Panc1 (cell line): Measurements from ENCODE around the gene PNPLA8.

ENCODE experiments used
- POLR2AphosphoS5 ChIP-seq: IDR thresholded peaks from 2 replicates; pipeline ENCODE4 v1.6.1; 2012; ENCODE audit warnings: mild to moderate bottlenecking, low read depth, low read length, moderate library complexity
- TCF7L2 ChIP-seq: IDR thresholded peaks from 2 replicates; pipeline ENCODE4 v1.6.1; 2011; ENCODE audit warnings: mild to moderate bottlenecking, low read depth, low read length, inconsistent platforms
- TF ChIP-seq, protein P1 (sequence below): fragments of 450-650 bp; IDR thresholded peaks from 2 replicates; pipeline ENCODE4 v1.5.1; 2017; ENCODE audit warnings: mild to moderate bottlenecking
- TF ChIP-seq, protein P2 (sequence below), 2 experiments: IDR thresholded peaks; 2 replicates each; pipeline ENCODE4 v1.6.1; 2011 to 2012; ENCODE audit warnings: low read depth in 2 of 2, control low read depth in 1 of 2, low read length in 1 of 2, mild to moderate bottlenecking in 1 of 2, moderate library complexity in 1 of 2; ENCODE audit not compliant: insufficient read depth in 1 of 2

DNA sequence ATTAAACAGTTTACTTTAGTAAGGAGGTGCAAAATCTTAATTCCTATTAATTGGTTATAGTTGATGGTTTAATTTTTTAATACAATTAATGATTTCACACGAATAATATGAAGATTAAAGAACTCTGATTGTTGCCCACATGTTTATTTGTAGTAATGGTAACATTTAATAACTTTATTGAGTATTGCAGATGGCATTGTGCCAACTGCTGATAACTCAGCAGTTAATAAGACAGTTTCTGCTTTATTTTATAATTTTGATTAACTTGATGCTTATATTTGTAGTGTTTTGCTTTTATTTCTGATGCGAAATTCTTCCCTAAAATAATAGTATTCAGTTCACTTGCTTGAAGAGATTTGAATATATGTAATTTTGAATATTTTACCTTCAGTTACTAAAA lies 46.5 kb upstream of the PNPLA8 start:
- TF ChIP-seq, protein P1, sequence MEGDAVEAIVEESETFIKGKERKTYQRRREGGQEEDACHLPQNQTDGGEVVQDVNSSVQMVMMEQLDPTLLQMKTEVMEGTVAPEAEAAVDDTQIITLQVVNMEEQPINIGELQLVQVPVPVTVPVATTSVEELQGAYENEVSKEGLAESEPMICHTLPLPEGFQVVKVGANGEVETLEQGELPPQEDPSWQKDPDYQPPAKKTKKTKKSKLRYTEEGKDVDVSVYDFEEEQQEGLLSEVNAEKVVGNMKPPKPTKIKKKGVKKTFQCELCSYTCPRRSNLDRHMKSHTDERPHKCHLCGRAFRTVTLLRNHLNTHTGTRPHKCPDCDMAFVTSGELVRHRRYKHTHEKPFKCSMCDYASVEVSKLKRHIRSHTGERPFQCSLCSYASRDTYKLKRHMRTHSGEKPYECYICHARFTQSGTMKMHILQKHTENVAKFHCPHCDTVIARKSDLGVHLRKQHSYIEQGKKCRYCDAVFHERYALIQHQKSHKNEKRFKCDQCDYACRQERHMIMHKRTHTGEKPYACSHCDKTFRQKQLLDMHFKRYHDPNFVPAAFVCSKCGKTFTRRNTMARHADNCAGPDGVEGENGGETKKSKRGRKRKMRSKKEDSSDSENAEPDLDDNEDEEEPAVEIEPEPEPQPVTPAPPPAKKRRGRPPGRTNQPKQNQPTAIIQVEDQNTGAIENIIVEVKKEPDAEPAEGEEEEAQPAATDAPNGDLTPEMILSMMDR = no peak
- TF ChIP-seq POLR2AphosphoS5 (no peak), TCF7L2 (no peak)
- TF ChIP-seq, protein P2, sequence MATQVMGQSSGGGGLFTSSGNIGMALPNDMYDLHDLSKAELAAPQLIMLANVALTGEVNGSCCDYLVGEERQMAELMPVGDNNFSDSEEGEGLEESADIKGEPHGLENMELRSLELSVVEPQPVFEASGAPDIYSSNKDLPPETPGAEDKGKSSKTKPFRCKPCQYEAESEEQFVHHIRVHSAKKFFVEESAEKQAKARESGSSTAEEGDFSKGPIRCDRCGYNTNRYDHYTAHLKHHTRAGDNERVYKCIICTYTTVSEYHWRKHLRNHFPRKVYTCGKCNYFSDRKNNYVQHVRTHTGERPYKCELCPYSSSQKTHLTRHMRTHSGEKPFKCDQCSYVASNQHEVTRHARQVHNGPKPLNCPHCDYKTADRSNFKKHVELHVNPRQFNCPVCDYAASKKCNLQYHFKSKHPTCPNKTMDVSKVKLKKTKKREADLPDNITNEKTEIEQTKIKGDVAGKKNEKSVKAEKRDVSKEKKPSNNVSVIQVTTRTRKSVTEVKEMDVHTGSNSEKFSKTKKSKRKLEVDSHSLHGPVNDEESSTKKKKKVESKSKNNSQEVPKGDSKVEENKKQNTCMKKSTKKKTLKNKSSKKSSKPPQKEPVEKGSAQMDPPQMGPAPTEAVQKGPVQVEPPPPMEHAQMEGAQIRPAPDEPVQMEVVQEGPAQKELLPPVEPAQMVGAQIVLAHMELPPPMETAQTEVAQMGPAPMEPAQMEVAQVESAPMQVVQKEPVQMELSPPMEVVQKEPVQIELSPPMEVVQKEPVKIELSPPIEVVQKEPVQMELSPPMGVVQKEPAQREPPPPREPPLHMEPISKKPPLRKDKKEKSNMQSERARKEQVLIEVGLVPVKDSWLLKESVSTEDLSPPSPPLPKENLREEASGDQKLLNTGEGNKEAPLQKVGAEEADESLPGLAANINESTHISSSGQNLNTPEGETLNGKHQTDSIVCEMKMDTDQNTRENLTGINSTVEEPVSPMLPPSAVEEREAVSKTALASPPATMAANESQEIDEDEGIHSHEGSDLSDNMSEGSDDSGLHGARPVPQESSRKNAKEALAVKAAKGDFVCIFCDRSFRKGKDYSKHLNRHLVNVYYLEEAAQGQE (IDR thresholded peaks at IDR 0.05; ENCODE audit: insufficient read depth in 1 of 2, low read depth in 2 of 2, low read length in 1 of 2) = no peak
